Sigmoid colon (tissue), 3 donors: ENCODE data around the gene TNIK.

Experiments used
- POLR2A ChIP-seq, 2 donors: fragments of 450-650 bp; IDR thresholded peaks; one replicate each; pipeline ENCODE4 v1.6.1; 2016; ENCODE audit warnings: antibody characterized with exemption in 2 of 2, mild to moderate bottlenecking in 2 of 2, moderate library complexity in 2 of 2
- TF ChIP-seq, protein P1 (sequence below), 4 experiments: fragments of 450-650 bp in 3 of 4; fragments of 200-600 bp in 1 of 4; IDR thresholded peaks; one replicate each; pipeline ENCODE4 v1.5.1; 2016 to 2019; ENCODE audit warnings: antibody characterized with exemption in 4 of 4, mild to moderate bottlenecking in 3 of 4, moderate library complexity in 2 of 4

DNA sequence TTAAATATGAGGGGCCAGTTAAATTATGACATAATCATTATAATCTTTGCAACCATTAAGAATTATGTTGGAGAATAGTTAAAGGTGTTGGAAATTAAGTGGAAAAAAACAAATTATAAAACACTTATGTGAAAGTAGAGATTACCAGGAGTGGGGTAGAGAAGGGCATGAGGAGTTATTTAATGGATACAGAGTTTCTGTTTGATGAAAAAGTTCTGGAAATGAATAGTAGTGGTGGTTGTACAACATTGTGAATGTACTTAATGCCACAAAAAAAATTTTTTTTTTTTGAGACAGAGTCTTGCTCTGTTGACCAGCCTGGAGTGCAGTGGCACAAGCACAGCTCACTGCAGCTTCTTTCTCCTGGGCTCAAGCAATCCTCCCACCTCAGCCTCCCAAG lies 25.1 kb upstream of the TNIK start:
- TF ChIP-seq, protein P1, sequence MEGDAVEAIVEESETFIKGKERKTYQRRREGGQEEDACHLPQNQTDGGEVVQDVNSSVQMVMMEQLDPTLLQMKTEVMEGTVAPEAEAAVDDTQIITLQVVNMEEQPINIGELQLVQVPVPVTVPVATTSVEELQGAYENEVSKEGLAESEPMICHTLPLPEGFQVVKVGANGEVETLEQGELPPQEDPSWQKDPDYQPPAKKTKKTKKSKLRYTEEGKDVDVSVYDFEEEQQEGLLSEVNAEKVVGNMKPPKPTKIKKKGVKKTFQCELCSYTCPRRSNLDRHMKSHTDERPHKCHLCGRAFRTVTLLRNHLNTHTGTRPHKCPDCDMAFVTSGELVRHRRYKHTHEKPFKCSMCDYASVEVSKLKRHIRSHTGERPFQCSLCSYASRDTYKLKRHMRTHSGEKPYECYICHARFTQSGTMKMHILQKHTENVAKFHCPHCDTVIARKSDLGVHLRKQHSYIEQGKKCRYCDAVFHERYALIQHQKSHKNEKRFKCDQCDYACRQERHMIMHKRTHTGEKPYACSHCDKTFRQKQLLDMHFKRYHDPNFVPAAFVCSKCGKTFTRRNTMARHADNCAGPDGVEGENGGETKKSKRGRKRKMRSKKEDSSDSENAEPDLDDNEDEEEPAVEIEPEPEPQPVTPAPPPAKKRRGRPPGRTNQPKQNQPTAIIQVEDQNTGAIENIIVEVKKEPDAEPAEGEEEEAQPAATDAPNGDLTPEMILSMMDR (IDR thresholded peaks at IDR 0.05) = no peak
- TF ChIP-seq POLR2A (IDR thresholded peaks at IDR 0.05) = no peak
